Urinary bladder (tissue), 4 donors: ENCODE measurements around the gene KCNE1. TPM values are rescaled to one million over a fixed set of nuclear protein-coding genes. Genes with fewer than 3 reads are reported as not detected.
"Not testable (repeated sequence)": the region's sequence is repeated elsewhere in the genome, so short reads cannot be mapped to it uniquely, and the experiment has no call there.

Experiments used
- DNase-seq: peaks from one replicate; pipeline ENCODE4 v3.0.0-alpha.2; 2015; ENCODE audit errors: extremely low spot score
- H3K27ac ChIP-seq: one replicate; pipeline ENCODE4 v1.5.1; 2013; ENCODE audit warnings: low read depth, mild to moderate bottlenecking, moderate library complexity
- H3K36me3 ChIP-seq: one replicate; pipeline ENCODE4 v1.6.1; 2013; ENCODE audit warnings: mild to moderate bottlenecking, moderate library complexity; ENCODE audit not compliant: insufficient read depth
- H3K4me1 ChIP-seq: one replicate; pipeline ENCODE4 v1.6.1; 2013; ENCODE audit warnings: mild to moderate bottlenecking, moderate library complexity; ENCODE audit not compliant: insufficient read depth
- H3K4me3 ChIP-seq: one replicate; pipeline ENCODE4 v1.5.1; 2013; ENCODE audit warnings: low read depth, low read length
- WGBS: extraction: QIAGEN DNeasy Blood & Tissue Kit; methylation state at CpG from one replicate; pipeline ENCODE4 v1.1.7; 2013; 5-methylcytosine and 5-hydroxymethylcytosine counted together
- polyA plus RNA-seq: library from polyadenylated mRNA; stranded (reverse); fragments of 200-250 nt; gene quantifications from one replicate; pipeline ENCODE4 v1.2.3, GENCODE V29; 2013
- total RNA-seq: library from RNA; depleted of rRNA; stranded (reverse); fragments of >200 nt; gene quantifications from one replicate; pipeline ENCODE4 v1.2.3, GENCODE V29; 2014
- donor health status: healthy with polysubstance abuse.
- donor health status: healthy.

KCNE1 gene
- total and polyA plus RNA-seq, 2 donors: 0.11 to 0.48 TPM

DNA sequence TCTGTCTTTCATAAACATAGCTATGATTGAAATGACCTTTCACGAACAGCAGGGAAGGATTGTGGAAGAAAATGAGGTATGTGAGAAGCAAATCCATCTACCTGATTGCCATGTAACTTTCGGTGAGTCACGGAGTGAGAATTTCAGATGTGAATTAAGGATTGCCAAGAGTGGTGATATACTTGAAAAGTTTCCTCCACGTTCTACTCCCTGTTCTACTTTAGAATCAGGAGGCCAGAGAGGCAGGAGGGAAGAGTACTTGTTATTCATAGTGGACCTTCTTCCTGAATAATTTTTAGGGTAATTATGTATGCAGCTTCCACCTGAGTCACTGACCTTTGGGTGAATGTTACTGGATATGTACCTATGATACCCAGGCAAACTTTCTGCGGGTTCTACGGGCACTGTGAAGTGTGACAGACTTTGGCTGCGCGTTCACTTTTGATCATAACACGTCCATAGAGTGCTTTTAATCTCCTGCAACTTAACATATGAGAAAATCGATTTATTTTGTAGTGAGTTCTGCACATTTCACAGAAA is 2.6 kb upstream of the KCNE1 start:
- Histone ChIP-seq H3K36me3 (no peaks in the 10 kb centered on the region), H3K4me1 (no peaks in the 10 kb centered on the region), H3K27ac (no peak overlapping the region), H3K4me3 (no peak overlapping the region)
- 94% methylated on average over 10 of the region's 10 CpGs for WGBS
- DNase-seq: no peak

- 77% methylated on average over 2 of the region's 2 CpGs for WGBS
- no peak for DNase-seq
- Histone ChIP-seq H3K36me3 (no peaks in the 10 kb centered on the region), H3K27ac (no peak overlapping the region), H3K4me1 (no peaks in the 10 kb centered on the region), H3K4me3 (no peak overlapping the region)
Measured at GRCh38 chr21:34513129-34513675, 1.2 kb upstream of the KCNE1 start.

- no peaks in the 10 kb centered on the region for H3K4me1 ChIP-seq
- DNase-seq: no peak
- WGBS: 63% methylated on average over 5 of the region's 5 CpGs
- H3K27ac ChIP-seq: no peak overlapping the region
- H3K4me3 ChIP-seq: no peak overlapping the region
- no peaks in the 10 kb centered on the region for H3K36me3 ChIP-seq
Measured at GRCh38 chr21:34511181-34511580, 829 bp downstream of the KCNE1 start.

DNA sequence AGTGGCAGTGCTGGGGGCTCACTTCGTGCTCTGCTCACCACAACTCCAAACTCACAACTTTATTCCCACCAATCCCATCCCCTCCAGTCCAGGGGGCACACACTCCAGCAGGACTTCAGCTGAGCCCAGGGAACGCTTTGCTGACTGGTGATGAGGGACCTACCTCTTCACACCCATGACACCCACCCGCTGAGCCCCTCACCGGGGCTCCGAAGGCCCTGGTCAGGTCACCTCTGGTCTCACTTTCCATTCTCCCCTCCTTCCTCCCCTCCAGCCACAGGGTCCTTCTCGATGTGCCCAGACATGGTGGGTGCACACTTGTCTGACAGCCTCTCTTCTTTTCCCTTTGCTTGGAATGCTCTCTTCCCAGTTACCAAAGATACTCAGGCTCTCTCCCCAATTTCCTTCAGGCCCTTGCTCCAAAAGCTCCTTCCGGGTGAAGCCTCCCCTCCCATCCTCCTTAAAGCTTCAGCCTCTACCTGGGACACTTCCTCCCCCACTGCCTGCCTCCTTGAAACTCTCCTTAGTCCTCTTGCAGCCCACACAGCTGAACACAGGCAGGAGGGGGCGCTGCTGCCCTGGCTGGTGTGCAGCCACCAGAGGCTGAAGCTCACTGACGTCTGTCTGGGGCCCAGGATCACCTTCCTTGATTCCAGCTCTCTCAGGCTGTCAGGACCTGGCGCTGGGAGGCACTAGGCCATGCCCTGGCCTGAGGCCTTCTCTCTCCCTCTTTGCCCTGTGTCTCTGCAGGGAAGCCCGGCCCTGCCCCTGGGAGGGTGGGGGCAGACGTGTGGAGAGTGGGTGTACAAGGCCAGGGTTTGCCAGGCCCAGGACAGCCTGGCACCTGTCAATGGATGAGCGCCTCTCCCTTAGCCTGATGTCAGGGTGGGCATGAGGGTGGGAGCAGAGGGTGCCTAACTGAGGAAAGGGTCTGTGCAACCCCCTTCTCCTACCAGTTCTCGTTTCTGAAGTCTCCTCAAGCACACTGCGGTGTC is 1.6 kb downstream of the KCNE1 start:
- Histone ChIP-seq H3K4me3 (no peak overlapping the region), H3K4me1 (no peaks in the 10 kb centered on the region), H3K36me3 (no peaks in the 10 kb centered on the region), H3K27ac (no peak overlapping the region)
- 81% methylated on average over 15 of the region's 15 CpGs for WGBS
- DNase-seq: no peak

- Histone ChIP-seq H3K36me3 (no peaks in the 10 kb centered on the region), H3K4me3 (no peak overlapping the region), H3K27ac (no peak overlapping the region), H3K4me1 (no peaks in the 10 kb centered on the region)
- 93% methylated on average over 4 of the region's 4 CpGs for WGBS
- no peak for DNase-seq
Measured at GRCh38 chr21:34509151-34509550, 2.9 kb downstream of the KCNE1 start.

DNA sequence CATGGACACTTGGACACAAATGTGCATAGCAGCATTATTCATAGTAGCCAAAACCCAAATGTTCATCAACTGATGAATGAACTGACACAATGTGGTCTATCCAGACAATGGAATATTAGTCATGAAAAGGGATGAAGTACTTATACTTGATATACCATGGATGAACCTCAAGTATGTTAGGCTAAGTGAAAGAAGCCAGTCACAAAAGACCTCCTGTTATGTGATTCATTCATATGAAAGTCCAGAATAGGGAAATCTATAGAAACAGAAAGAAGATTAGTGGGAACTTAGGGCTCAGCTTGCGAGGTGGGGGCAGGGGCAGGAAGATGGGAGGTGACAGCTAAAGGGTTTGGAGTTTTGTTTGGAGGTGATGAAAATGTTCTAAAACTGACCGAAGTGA is 7.4 kb downstream of the KCNE1 start:
- no peaks in the 10 kb centered on the region for H3K4me1 ChIP-seq
- 87% methylated on average over 2 of the region's 2 CpGs for WGBS
- H3K4me3 ChIP-seq: no peak overlapping the region
- DNase-seq: no peak
- no peaks in the 10 kb centered on the region for H3K36me3 ChIP-seq
- H3K27ac ChIP-seq: no peak overlapping the region

DNA sequence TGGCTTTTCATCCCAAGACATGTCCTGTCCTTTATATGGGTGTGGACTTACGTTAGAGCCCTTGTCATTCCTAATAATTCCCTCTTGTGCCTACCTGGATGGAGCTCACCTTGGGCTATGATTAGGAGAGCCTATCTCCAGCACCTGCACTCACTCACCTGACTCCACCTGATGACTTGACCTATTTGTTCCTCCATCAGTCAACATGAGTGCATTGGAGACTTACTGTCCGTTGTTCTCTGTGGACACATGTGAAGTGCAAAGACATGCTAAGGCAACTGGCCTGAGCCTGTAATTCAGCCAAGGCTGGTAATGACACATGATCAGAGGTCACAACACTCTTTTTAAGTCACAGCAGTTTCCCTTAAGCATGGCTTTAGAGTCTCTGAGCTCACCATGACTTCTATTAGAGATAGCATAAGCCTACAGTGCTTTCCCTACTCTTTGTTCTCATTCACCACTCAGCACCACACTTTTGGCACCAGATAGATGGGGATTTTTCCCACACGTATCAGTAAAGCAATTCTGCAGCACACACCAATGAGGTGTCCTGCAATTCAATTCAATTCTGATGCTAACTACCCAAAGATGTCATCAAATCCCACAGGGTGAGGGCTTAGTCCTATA is 9.4 kb downstream of the KCNE1 start:
- no peak overlapping the region for H3K27ac ChIP-seq
- DNase-seq: no peak
- no peaks in the 10 kb centered on the region for H3K36me3 ChIP-seq
- 78% methylated on average over 3 of the region's 3 CpGs for WGBS
- no peaks in the 10 kb centered on the region for H3K4me1 ChIP-seq
- no peak overlapping the region for H3K4me3 ChIP-seq

DNA sequence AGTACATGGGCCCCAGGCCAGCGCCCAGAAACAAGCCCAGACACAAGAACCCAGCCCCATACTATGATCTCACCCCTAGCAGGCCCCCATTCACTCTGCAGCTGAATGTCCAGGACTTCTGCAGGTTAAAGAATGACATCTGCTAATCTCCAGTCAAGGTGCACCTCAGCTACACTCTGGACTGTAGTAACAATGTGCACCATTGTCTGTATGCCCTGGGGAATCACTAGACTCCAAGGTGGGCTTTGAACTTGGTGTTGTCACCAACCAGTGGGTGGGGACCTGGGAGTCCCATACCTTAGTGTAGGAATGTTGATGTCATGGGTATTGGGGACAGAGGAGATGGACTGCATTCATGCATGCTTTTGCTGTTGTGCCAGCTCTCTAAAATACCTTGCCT is 10.3 kb downstream of the KCNE1 start:
- Histone ChIP-seq H3K27ac (no peak overlapping the region), H3K36me3 (no peaks in the 10 kb centered on the region), H3K4me1 (no peaks in the 10 kb centered on the region), H3K4me3 (no peak overlapping the region)
- 59% methylated on average over 1 of the region's 1 CpG for WGBS
- no peak for DNase-seq

- 69% methylated on average over 1 of the region's 1 CpG for WGBS
- no peaks in the 10 kb centered on the region for H3K36me3 ChIP-seq
- no peak for DNase-seq
- H3K27ac ChIP-seq: no peak overlapping the region
- H3K4me1 ChIP-seq: no peaks in the 10 kb centered on the region
- H3K4me3 ChIP-seq: no peak overlapping the region
Measured at GRCh38 chr21:34500191-34500590, 11.8 kb downstream of the KCNE1 start.

- Histone ChIP-seq H3K4me1 (no peaks in the 10 kb centered on the region), H3K4me3 (no peak overlapping the region), H3K36me3 (no peaks in the 10 kb centered on the region), H3K27ac (no peak overlapping the region)
- 83% methylated on average over 4 of the region's 4 CpGs for WGBS
- DNase-seq: no peak
Measured at GRCh38 chr21:34499116-34499515, 12.9 kb downstream of the KCNE1 start.

DNA sequence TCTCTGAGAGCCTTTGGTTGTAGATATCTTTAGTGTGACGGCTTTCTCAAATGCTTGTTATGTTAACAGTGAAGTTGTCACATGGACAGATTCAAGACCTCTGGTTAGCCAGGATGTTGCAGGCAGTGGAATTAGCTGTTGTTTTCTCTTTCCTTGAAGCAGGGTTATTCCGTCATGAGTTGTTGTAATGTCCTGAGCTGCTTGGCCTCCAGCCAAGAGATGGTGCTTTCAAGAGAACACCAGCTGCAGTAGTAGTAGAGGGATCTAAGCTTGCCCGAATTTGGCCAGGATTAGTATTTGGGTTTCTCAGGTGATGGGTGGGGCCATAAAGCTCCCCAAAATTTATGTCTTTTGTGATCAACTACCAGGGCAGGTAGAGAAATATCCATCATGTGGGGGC is 13.4 kb downstream of the KCNE1 start:
- 22% methylated on average over 3 of the region's 3 CpGs for WGBS
- no peak overlapping the region for H3K4me3 ChIP-seq
- H3K36me3 ChIP-seq: no peaks in the 10 kb centered on the region
- H3K4me1 ChIP-seq: no peaks in the 10 kb centered on the region
- no peak overlapping the region for H3K27ac ChIP-seq
- no peak for DNase-seq

DNA sequence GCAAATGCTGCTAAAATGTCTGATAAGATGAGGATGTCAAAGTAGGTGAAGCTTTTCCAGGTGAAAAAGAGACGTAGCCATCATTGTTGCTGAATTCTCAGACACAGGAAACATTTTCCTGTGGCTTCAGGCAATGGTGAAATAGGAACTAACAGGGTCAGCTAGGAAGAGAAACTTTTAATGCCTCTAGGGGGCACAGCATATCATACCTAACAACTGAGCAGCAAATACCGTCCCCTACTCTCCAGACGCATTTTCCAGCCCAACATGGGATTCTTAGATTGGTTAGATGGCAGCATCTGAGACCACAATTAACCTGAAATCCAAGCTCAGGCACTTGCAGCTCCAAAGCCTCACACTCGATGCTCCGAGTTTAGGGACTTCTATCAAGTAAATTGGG is 28.2 kb downstream of the KCNE1 start:
- H3K4me3 ChIP-seq, H3K36me3 ChIP-seq, DNase-seq, H3K4me1 ChIP-seq, H3K27ac ChIP-seq: not testable (repeated sequence)
- no CpG with 5 or more reads among the region's 5 CpGs for WGBS

DNA sequence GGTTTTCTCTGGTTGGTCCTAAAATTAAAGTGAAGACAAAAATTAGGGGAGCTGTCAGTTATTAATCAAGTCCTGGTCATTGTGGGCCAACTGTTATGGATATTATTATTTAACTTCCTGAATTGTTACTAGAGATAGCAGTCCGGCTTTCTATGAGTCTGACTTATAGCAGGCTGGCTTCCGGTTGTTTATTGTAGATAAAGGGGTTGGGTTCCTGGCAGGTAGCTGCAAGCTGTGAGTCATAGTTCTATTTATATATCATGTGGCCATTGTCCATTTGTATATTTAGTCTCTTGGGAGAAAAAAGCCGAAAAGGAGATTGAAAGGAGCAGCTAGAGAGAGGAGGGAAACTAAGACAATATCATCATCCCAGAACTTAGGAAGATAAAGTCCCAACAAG is 28.6 kb downstream of the KCNE1 start:
- DNase-seq, H3K4me3 ChIP-seq, H3K36me3 ChIP-seq, H3K27ac ChIP-seq, H3K4me1 ChIP-seq: not testable (repeated sequence)
- WGBS: no CpG with 5 or more reads among the region's 3 CpGs

DNA sequence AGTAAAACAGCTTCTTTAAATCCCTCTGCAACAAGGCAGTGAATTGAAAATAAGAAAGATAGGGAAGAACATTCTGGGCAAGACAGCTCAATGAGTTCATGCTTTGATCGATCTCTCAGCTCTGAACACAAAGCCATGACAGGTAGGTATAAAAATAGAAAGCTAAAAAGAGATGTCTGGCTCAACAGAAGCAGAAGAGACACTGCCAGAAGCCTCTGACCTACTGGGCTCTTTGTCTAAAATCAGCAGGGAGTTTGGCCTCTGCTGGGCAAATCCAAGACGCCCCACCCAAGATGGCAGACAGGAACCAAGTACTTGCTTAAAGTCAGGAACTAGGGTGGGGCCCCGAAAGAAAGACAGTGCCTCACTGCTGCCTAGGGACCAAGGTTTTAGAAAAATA is 44.7 kb downstream of the KCNE1 start:
- WGBS: no CpG with 5 or more reads among the region's 3 CpGs
- H3K4me1 ChIP-seq, H3K36me3 ChIP-seq, H3K27ac ChIP-seq, H3K4me3 ChIP-seq, DNase-seq: not testable (repeated sequence)
